HepG2 (cell line): ENCODE data around the gene MOB4. TPM values are rescaled to one million over a fixed set of nuclear protein-coding genes. Genes with fewer than 3 reads are reported as not detected.

Experiments
- ATAC-seq: fragments of 200-7000 bp; cut with Tn5 transposase; 3 replicates; pipeline ENCODE4 v1.9.1; 2020; ENCODE audit warnings: mild to moderate bottlenecking, moderate library complexity
- BruUV-seq: library from RNA; stranded (reverse); fragments of 400-500 nt; replicated peaks from 2 replicates; lab custom pipeline; 2021; lab: Mats Ljungman, UMichigan
- CTCF ChIA-PET: fragments of 300-600 bp; formaldehyde crosslinking; extraction: SDS; loops from one replicate; lab custom pipeline; 2021; ENCODE audit warnings: low total read pairs, inconsistent platforms, low intra/inter-chr PET ratio; lab: Yijun Ruan, JAX
- POLR2A ChIA-PET: fragments of 350-600 bp; sonication (Branson Sonifier 250); formaldehyde crosslinking; loops from one replicate; lab custom pipeline; 2020; ENCODE audit warnings: antibody characterized with exemption, inconsistent platforms; lab: Yijun Ruan, JAX
- DNase-seq: peaks from one replicate; pipeline ENCODE4 v3.0.0-alpha.2; 2015; ENCODE audit warnings: low spot score
- FAIRE-seq: peaks from 3 replicates; lab custom pipeline; 2011; peaks lifted over from hg19 to GRCh38; lab: Jason Lieb, UNC
- H2AFZ ChIP-seq: one replicate; pipeline ENCODE4 v1.6.1; 2011; ENCODE audit warnings: low read length, inconsistent platforms
- H3K27ac ChIP-seq: fragments of 300-600 bp; 3 replicates; pipeline ENCODE4 v1.8.0; 2011; ENCODE audit warnings: mixed run types, mild to moderate bottlenecking, mixed read lengths, low read length, inconsistent platforms; ENCODE audit not compliant: insufficient read depth; ENCODE audit errors: extremely low read length
- H3K27me3 ChIP-seq, 2 experiments: fragments of 200-600 bp in 1 of 2; 2 replicates in 1 of 2; 3 replicates in 1 of 2; pipeline versions ENCODE4 v1.6.0 to v1.8.0; 2011; ENCODE audit warnings: low read length in 2 of 2, mild to moderate bottlenecking in 2 of 2, moderate library complexity in 2 of 2, inconsistent platforms in 1 of 2; ENCODE audit not compliant: insufficient read depth in 2 of 2, control insufficient read depth in 1 of 2
- H3K36me3 ChIP-seq, 2 experiments: fragments of 200-600 bp in 1 of 2; replicated peaks in 1 of 2; 2 replicates in 1 of 2; 3 replicates in 1 of 2; pipeline versions ENCODE4 v1.5.1 to v1.8.0; 2011; ENCODE audit warnings: low read length in 2 of 2, inconsistent platforms in 1 of 2; ENCODE audit not compliant: insufficient read depth in 2 of 2, control insufficient read depth in 1 of 2
- H3K4me1 ChIP-seq: 2 replicates; pipeline ENCODE4 v1.5.1; 2012; ENCODE audit warnings: low read length, inconsistent platforms; ENCODE audit not compliant: insufficient read depth
- H3K4me2 ChIP-seq: 2 replicates; pipeline ENCODE4 v1.6.0; 2011; ENCODE audit warnings: low read depth, low read length, inconsistent platforms
- H3K4me3 ChIP-seq, 3 experiments: fragments of 200-600 bp in 1 of 3; sonication (generic), shearing (Covaris generic) in 1 of 3; replicated peaks in 1 of 3; 2 replicates each; pipeline ENCODE4 v1.5.1; 2011 to 2016; ENCODE audit warnings: low read length in 3 of 3, inconsistent platforms in 2 of 3, low read depth in 2 of 3, mild to moderate bottlenecking in 2 of 3, control low read depth in 1 of 3, mixed read lengths in 1 of 3; ENCODE audit not compliant: insufficient read depth in 1 of 3
- H3K79me2 ChIP-seq: one replicate; pipeline ENCODE4 v1.6.1; 2011; ENCODE audit warnings: low read length, inconsistent platforms; ENCODE audit not compliant: insufficient read depth
- H3K9ac ChIP-seq: 2 replicates; pipeline ENCODE4 v1.6.0; 2011; ENCODE audit warnings: mild to moderate bottlenecking, low read depth, low read length, inconsistent platforms; ENCODE audit not compliant: insufficient read depth
- H3K9me3 ChIP-seq: 2 replicates; pipeline ENCODE4 v1.5.1; 2012; ENCODE audit warnings: mild to moderate bottlenecking, low read length
- H4K20me1 ChIP-seq: 2 replicates; pipeline ENCODE4 v1.6.0; 2011; ENCODE audit warnings: inconsistent platforms, mild to moderate bottlenecking, low read length, moderate library complexity; ENCODE audit not compliant: insufficient read depth
- ATF7-NPFF ChIP-seq: sonication (generic); formaldehyde crosslinking; IDR thresholded peaks from 2 replicates; pipeline ENCODE4 v1.8.1; 2023; ENCODE audit warnings: mild to moderate bottlenecking, low read depth, missing genetic modification reagents, moderate library complexity
- CC2D1A ChIP-seq: sonication (generic); formaldehyde crosslinking; IDR thresholded peaks from 2 replicates; pipeline ENCODE4 v1.8.1; 2023; ENCODE audit warnings: mild to moderate bottlenecking, missing genetic modification reagents
- EED ChIP-seq: sonication (generic); formaldehyde crosslinking; IDR thresholded peaks from 2 replicates; pipeline ENCODE4 v1.5.0; 2020; ENCODE audit warnings: mild to moderate bottlenecking, missing genetic modification reagents
- FOXP4 ChIP-seq: sonication (generic); formaldehyde crosslinking; IDR thresholded peaks from 2 replicates; pipeline ENCODE4 v1.4.0; 2020; ENCODE audit warnings: missing genetic modification reagents
- GLI4 ChIP-seq: sonication (generic); formaldehyde crosslinking; IDR thresholded peaks from 2 replicates; pipeline ENCODE4 v1.5.1; 2020; ENCODE audit warnings: missing genetic modification reagents, mild to moderate bottlenecking, moderate library complexity, borderline replicate concordance
- HMGXB4 ChIP-seq, 2 experiments: sonication (generic) in 1 of 2; formaldehyde crosslinking in 1 of 2; IDR thresholded peaks; 2 replicates each; pipeline versions ENCODE4 v1.4.0 to v1.6.1; 2018 to 2020; ENCODE audit warnings: missing genetic modification reagents in 2 of 2, borderline replicate concordance in 1 of 2, low read depth in 1 of 2, mild to moderate bottlenecking in 1 of 2, missing biosample characterization in 1 of 2
- KAT8 ChIP-seq: IDR thresholded peaks from 2 replicates; pipeline ENCODE4 v1.6.1; 2016; ENCODE audit warnings: missing genetic modification reagents, missing compliant biosample characterization
- PLRG1 ChIP-seq: fragments of 450-650 bp; conservative IDR thresholded peaks from 2 replicates; pipeline ENCODE4 v1.6.1; 2016
- POLR2A ChIP-seq, 2 experiments: IDR thresholded peaks; 2 replicates each; pipeline ENCODE4 v1.6.1; 2011; ENCODE audit warnings: low read depth in 2 of 2, low read length in 2 of 2, mild to moderate bottlenecking in 1 of 2, moderate library complexity in 1 of 2; ENCODE audit not compliant: insufficient read depth in 1 of 2
- POLR2G ChIP-seq: fragments of 200-400 bp; formaldehyde crosslinking; IDR thresholded peaks from 2 replicates; pipeline ENCODE4 v1.6.1; 2018; ENCODE audit warnings: mild to moderate bottlenecking, low read depth, low read length, moderate library complexity
- PRDM4 ChIP-seq: sonication (generic); formaldehyde crosslinking; IDR thresholded peaks from 2 replicates; pipeline ENCODE4 v1.9.0; 2021; ENCODE audit warnings: missing genetic modification reagents, borderline replicate concordance
- SATB2 ChIP-seq: sonication (generic); formaldehyde crosslinking; IDR thresholded peaks from 2 replicates; pipeline ENCODE4 v1.5.0; 2020; ENCODE audit warnings: missing genetic modification reagents
- SIX1 ChIP-seq: sonication (generic); formaldehyde crosslinking; IDR thresholded peaks from 2 replicates; pipeline ENCODE4 v1.4.0; 2020; ENCODE audit warnings: missing genetic modification reagents, borderline replicate concordance
- SNAI1 ChIP-seq: sonication (generic); formaldehyde crosslinking; IDR thresholded peaks from 2 replicates; pipeline ENCODE4 v1.5.0; 2020; ENCODE audit warnings: mild to moderate bottlenecking, missing genetic modification reagents, borderline replicate concordance
- SSRP1 ChIP-seq: IDR thresholded peaks from 2 replicates; pipeline ENCODE4 v1.6.1; 2016; ENCODE audit warnings: control low read depth
- TOPORS ChIP-seq: sonication (generic); formaldehyde crosslinking; IDR thresholded peaks from 2 replicates; pipeline ENCODE4 v1.8.0; 2023; ENCODE audit warnings: mild to moderate bottlenecking, missing genetic modification reagents
- ZNF564 ChIP-seq: sonication (generic); formaldehyde crosslinking; IDR thresholded peaks from 2 replicates; pipeline ENCODE4 v1.8.1; 2023; ENCODE audit warnings: mild to moderate bottlenecking, missing genetic modification reagents
- ZSCAN21 ChIP-seq: sonication (generic); formaldehyde crosslinking; IDR thresholded peaks from 2 replicates; pipeline ENCODE4 v1.8.0; 2022; ENCODE audit warnings: mild to moderate bottlenecking, missing genetic modification reagents, moderate library complexity, borderline replicate concordance
- ZSCAN9 ChIP-seq: IDR thresholded peaks from 2 replicates; pipeline ENCODE4 v1.6.1; 2016; ENCODE audit warnings: borderline replicate concordance
- WGBS: methylation state at CpG from one replicate; pipeline ENCODE4 v1.1.6; 2017; ENCODE audit warnings: low lambda C conversion rate; 5-methylcytosine and 5-hydroxymethylcytosine counted together
- in situ Hi-C: cut with HindIII; loops from 2 replicates; pipeline ENCODE4 v1.10.0; 2017; ENCODE audit warnings: low pct_unique_long_range_greater_than_20kb; ENCODE audit not compliant: extremely low pct_ligation_motif_present
- intact Hi-C: fragments of 100-400 bp; cut with micrococcal nuclease; formaldehyde crosslinking; loops from one replicate; pipeline ENCODE4 v1.10.0; 2022; ENCODE audit not compliant: unreplicated experiment
- polyA plus RNA-seq, 8 experiments: library from polyadenylated mRNA; depleted of rRNA in 3 of 8; stranded (reverse) in 7 of 8; unstranded in 1 of 8; fragments of >200 nt; fragmentation: Illumina TruSeq in 4 of 8; extraction: Trizol in 4 of 8; gene quantifications; 2 replicates each; pipeline versions ENCODE4 v1.2.1 to v1.2.3, GENCODE V29; 2011 to 2016; ENCODE audit warnings: low read depth in 4 of 8, missing spikeins in 1 of 8, mixed read lengths in 1 of 8; ENCODE audit not compliant: insufficient read depth in 1 of 8
- total RNA-seq, 5 experiments: library from RNA; depleted of rRNA; stranded (reverse); fragments of >200 nt; fragmentation: Illumina TruSeq; extraction: Trizol; gene quantifications; 2 replicates each; pipeline ENCODE4 v1.2.3, GENCODE V29; 2016; ENCODE audit warnings: low read depth in 1 of 5

MOB4 gene
- total and polyA plus RNA-seq, 2 of the 13 experiments (the other 11 are each of a cell fraction or from before 2014, with no cell fraction given) = 35.7 to 38.6 TPM

DNA sequence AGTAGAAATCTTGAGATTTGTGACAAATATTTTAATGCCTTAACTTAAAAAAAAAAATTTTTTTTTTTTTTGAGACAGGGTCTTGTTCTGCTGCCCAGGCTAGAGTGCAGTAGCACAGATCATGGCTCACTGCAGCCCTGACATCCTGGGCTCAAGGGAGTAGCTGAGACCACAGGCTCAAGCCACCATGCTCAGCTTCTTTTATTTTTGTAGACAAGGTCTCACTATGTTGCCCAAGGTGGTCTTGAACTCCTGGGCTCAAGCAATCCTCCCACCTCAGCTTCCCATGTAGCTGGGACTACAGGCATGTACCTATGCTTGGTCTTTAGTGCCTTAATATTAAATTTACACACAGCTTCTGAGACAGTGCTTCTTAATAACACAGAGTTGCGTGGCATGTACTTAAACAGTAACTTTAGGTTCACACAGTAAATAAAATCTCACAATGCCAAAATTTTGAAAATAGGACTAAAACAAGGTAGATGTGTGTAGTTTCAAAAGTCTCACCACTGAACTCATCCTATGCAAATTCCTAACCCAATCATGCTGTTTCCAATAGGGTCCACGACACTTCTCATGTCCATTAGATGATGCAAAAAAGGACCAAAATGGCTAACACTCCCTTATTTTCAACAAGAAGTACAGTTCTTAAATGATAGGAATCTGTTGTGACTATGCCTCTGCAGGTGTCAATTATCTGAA is 20.3 kb upstream of the MOB4 start:
- CTCF ChIA-PET = no interaction called here
- in situ Hi-C loops (no loop called here), intact Hi-C loops (no loop called here)
- Histone ChIP-seq H3K79me2 (peaks cover 86% of the 10 kb centered on the region), H3K4me2 (peak overlapping the region; percentile 92), H3K4me1 (peaks cover 74% of the 10 kb centered on the region), H3K36me3 (peaks cover 29 to 76% of the 10 kb centered on the region in 2 experiments), H3K9ac (peak overlapping the region; percentile 99; the same call in 1 of the 2 replicates), H3K27ac (no peak overlapping the region), H3K27me3 (no peaks in the 10 kb centered on the region; a peak in 1 of 5 replicates), H2AFZ (no peak overlapping the region), H3K4me3 (peak overlapping the region; percentile 68 to 96 (median 95); a peak in 5 of 6 replicates), H4K20me1 (peaks cover 59% of the 10 kb centered on the region), H3K9me3 (no peaks in the 10 kb centered on the region)
- no peak for FAIRE-seq
- POLR2A ChIA-PET = interaction anchor here (0.8 to 2.6 kb wide), 6 partner anchors 11 to 60 kb away, joined by 4 to 29 read pairs (median 5); partner anchors contain the start of genes COQ10B, MOB4 and SF3B1
- WGBS = 67% methylated on average over 2 of the region's 2 CpGs
- no peak for DNase-seq
- no TSS peak for BruUV-seq
- no peak for ATAC-seq
- TF ChIP-seq ZSCAN9 (CRISPR knock-in tag) (no peak), ZSCAN21 (no peak), GLI4 (no peak), POLR2A (IDR thresholded peaks at IDR 0.05; ENCODE audit: insufficient read depth in 1 of 2, low read depth in 2 of 2, low read length in 2 of 2) (peak; percentile 10 to 38; a peak in 2 of 4 replicates), CC2D1A (CRISPR knock-in tag) (no peak), ATF7-NPFF (no peak), PLRG1 (no peak), POLR2G (peak; percentile 52; the same call in 1 of the 2 replicates), SSRP1 (0 out of 2 replicates have a peak, but pooled peaks have one; percentile 67), SNAI1 (CRISPR knock-in tag) (no peak), FOXP4 (CRISPR knock-in tag) (no peak), SATB2 (CRISPR knock-in tag) (no peak), SIX1 (CRISPR knock-in tag) (no peak), HMGXB4 (CRISPR knock-in tag; IDR thresholded peaks at IDR 0.05; ENCODE audit: borderline replicate concordance in 1 of 2, low read depth in 1 of 2) (0 out of 4 replicates have a peak, but pooled peaks of 1 of the 2 experiments have one; percentile 38), PRDM4 (CRISPR knock-in tag) (no peak), KAT8 (CRISPR knock-in tag) (0 out of 2 replicates have a peak, but pooled peaks have one; percentile 13), EED (CRISPR knock-in tag) (no peak), ZNF564 (CRISPR knock-in tag) (no peak), TOPORS (no peak)
